Fibroblast of mammary gland (primary cell): ENCODE data around the gene CDC5L.
"Not testable (repeated sequence)": the region's sequence is repeated elsewhere in the genome, so short reads cannot be mapped to it uniquely, and the experiment has no call there.

Source experiments
- DNase-seq: peaks from one replicate; pipeline ENCODE4 v3.0.0-alpha.2; 2010; ENCODE audit warnings: low read depth
- H3K4me3 ChIP-seq: 2 replicates; pipeline ENCODE4 v1.5.1; 2011; ENCODE audit warnings: low read depth, mild to moderate bottlenecking, low read length, moderate library complexity; ENCODE audit not compliant: control insufficient read depth
- CTCF ChIP-seq: conservative IDR thresholded peaks from 2 replicates; pipeline ENCODE4 v1.5.1; 2011; ENCODE audit warnings: low read depth, low read length, inconsistent platforms; ENCODE audit not compliant: control insufficient read depth, insufficient read depth

CDC5L gene

GRCh38 chr6:44342052-44342451, 45.5 kb upstream of the CDC5L start:
- no peak for DNase-seq
- no peak for TF ChIP-seq CTCF
- H3K4me3 ChIP-seq: no peak overlapping the region

GRCh38 chr6:44342489-44342888, 45.0 kb upstream of the CDC5L start, which contains the start of gene SPATS1:
Gene SPATS1, plus strand, starts transcription at chr6:44342650. Its CDS starts 446 bp downstream, at chr6:44343096.
- no peak within 1 kb of the TSS for H3K4me3 ChIP-seq
- no peak for TF ChIP-seq CTCF
- DNase-seq: no peak

- DNase-seq: not testable (repeated sequence)
Measured at GRCh38 chr6:44346818-44347217, 40.7 kb upstream of the CDC5L start.

DNA sequence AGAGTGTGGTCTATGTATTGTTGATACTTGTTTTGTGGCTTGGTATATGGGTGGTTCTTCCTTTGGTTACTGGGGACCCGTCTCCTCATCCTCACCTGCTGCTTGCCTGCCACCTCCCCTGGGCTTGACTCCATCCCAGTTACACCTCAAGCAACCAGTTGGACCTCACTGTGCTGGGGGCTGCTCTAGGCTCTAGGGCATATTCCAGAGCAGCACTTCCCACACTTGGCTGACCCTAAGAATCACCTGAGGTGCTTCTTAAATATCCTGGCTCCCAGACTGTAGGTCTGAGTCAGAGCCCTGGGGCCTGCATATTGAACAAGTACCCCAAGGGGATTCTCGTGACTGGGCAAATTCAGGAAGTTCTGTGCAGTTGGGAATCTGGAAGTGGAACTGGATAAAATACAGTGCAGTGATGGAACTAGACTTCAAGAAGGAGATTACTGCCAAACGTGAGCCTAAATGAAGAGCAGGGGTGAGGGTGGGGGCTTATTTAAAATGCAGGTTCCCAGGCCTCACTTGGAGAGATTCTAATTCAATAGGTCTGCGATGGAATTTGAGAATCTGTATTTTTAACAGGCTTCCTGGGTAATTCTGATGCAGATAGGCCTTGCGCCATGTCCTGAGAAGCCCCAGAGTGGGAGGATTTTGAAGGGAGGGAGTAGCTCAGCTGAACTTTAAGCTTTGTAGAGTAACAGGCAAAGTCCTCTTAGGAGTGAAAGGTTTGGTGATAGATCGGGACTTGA, 37.4 kb upstream of the CDC5L start:
- H3K4me3 ChIP-seq: no peak overlapping the region
- DNase-seq: no peak
- TF ChIP-seq CTCF: no peak

More at GRCh38 chr6:44346818-44347217, 40.7 kb upstream of the CDC5L start:
- H3K4me3 ChIP-seq: not testable (repeated sequence)

GRCh38 chr6:44350650-44350994, 36.9 kb upstream of the CDC5L start:
- DNase-seq, H3K4me3 ChIP-seq: not testable (repeated sequence)

- no peak for DNase-seq
- no peak for TF ChIP-seq CTCF
- H3K4me3 ChIP-seq: no peak overlapping the region
Measured at GRCh38 chr6:44352259-44352658, 35.2 kb upstream of the CDC5L start.

DNA sequence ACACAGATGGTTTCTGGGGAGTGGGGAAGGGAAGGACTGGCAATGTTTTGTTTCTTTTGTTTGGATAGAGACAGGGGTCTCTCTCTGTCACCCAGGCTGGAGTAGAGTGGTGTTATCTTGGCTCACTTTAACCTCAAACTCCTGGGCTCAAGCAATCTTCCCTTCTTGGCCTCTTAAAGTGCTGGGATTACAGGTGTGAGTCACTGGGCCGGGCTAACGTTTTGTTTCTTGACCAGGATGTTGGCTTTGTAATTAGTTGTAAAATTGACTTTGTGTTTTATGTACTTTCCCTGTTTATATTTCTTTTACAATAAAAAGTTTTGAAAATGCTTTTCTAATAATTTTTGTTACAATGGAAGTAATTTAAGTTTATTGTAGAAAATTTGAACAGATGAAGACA, 34.2 kb upstream of the CDC5L start:
- H3K4me3 ChIP-seq: no peak overlapping the region
- no peak for DNase-seq
- no peak for TF ChIP-seq CTCF

DNA sequence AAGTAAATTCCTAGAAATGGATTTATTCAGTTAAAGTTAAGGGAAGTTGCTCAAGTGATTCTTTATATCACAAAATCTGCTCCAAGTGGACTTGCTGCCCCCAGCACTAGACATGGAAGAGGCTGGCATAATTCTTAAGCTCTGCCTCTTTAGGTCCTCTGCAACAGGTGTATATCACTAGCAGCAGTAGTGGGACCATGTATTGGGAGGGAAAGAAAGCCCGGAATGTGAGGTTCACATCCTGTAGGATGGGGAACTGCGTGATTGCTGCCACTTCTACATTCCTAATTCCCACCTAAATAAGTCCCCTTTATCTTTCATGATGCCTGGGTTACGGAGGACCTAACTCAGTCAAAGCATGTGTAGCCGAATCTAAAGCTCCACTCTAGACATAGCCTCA, 31.9 kb upstream of the CDC5L start:
- no peak for DNase-seq
- no peak for TF ChIP-seq CTCF
- H3K4me3 ChIP-seq: no peak overlapping the region
